HTERT RPE-1 (cell line): Measurements from ENCODE around the gene ZNF485.
"Not testable (repeated sequence)": the region's sequence is repeated elsewhere in the genome, so short reads cannot be mapped to it uniquely, and the experiment has no call there.

Experiments used
- in situ Hi-C: fragments of 300-500 bp; cut with MboI; formaldehyde crosslinking; loops from 4 replicates; pipeline ENCODE4 v1.14.3; 2020; ENCODE audit warnings: low sequenced_read_pairs

Gene ZNF485

DNA sequence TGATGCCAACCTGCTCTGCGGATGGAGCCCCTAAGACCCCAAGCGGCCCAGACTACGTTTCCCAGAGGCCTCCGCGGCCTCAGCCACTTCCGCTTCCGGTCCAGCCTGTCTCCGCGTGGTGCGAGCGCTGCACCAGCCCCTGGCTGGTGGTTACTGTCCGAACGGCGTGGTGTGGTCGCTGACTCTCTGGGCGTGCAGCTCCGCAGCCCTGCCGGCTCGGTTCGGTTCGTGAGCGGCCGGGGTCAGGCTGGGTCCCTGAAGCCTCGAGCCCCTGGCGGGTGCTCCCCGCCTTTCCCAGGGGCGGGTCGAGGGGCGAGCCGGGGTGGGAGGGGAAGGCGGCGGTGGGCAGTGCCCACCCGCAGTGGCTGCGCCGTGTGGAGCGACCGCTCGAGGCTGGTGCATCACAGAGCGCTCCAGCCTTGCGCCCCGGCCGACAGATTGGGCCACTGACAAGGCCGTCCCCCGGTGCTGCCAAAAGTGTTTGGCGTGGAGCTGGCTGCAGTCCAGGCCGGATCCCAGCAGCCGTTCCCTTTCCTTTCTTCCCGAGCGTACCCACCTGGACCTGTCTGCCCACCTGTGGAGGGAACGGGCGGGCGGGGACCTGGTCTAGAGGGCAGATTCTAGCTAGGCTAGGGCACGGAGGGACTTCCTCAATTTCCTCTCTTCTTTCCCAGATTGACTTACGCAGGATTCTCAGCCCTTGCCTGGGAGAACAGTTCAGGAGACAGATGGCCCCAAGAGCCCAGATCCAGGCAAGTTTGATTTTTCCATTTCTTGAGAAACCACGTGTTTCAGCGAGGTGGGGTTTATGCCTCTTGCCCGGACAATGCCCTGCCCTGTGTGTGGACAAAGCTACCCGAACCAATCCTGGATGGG lies at the start of gene ZNF485:
Gene ZNF485, plus strand, starts transcription at position 116 of the 876 bp plus-strand sequence. Its CDS starts 613 bp downstream, at position 729.
- in situ Hi-C loops = no loop called here

DNA sequence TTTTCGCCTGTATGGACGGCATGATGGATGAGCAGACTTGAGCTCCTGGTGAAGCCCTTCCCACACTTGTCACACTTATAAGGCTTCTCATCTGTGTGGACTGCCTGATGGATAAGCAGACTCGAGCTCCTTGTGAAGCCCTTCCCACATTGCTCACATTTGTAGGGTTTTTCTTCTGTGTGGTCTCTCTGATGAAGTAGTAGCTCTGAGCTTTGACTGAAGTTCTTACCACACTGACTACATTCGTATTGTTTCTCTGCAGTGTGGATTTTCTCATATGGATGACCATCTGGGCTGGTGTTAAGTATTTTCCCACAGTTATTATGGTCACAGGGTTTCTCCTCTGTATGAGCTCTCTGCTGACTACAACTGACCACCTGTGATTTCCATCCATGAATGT lies 49.0 kb upstream of the ZNF485 start:
- in situ Hi-C loops = no loop called here

DNA sequence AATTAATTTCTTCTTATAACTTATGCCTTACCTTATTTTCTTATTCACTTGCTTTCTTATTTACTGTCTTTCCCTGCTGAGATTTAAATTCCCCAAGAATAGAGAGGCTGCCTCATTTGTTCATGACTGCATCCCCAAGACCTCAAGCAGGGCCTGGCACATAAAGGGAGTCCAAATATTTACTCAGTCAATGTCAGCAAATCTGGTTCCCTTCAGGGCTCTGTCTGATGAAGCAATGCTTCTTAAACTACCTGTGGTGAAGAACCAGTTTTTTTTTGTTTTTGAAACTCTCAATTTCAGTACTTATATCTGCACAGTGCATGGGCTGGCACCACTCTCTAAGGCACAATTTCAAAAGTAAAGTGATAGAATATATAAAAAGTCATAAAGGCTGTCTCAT lies 36.6 kb upstream of the ZNF485 start:
- in situ Hi-C loops = no loop called here

DNA sequence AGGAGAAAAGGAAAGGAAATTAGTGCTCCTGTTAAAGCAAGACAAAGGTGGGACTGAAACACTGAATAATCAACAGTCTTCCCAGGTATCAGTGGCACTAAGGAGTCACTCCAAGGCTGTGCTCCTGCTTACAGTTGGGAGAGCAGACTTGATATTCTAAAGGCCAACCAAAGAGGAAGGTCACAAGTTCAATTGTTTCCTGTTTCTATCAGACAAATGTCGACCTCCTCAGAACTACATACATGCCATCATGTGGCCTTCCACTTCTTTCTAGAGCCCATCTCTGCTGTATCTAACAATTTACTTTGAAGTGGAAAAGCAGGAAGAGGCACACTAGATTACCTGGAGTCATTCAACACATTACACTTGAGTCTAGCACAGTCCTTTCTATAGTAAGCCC lies 35.3 kb upstream of the ZNF485 start:
- in situ Hi-C loops = no loop called here

DNA sequence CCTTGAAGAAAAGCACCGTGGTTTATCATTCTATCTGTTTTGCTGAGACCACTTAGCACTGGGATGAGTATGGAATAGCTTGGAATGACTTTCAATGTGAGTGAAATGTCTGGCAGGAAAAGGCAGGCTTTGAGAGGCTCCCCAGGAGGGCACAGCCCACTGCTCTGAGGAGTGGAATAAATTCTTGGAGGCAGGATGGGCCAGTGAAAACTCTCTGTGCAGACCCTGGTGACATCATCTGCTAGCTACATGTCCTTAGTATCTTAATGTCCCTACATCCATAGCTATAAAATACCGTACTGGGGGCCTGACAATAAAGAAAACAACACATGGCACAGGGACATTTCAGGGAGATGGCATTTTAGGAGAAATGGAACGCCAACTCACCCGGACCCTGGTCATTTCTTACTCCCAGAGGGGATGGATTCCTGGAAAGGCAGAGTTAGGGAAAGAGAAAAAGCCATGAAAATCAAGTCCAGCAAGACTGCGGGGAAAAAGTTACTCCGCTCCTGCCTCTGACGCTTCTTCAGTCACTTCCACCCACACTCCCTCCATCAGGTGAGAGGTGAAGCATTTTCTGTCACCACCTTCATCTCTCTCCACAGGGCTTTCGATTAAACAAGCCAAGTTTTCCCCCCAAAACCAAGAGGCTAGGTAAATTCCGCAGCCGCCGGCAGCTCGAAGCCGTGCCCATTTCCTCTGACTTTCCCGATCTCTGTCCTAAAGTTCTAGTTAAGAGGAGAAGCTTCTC lies 32.8 kb upstream of the ZNF485 start:
- in situ Hi-C loops = no loop called here

DNA sequence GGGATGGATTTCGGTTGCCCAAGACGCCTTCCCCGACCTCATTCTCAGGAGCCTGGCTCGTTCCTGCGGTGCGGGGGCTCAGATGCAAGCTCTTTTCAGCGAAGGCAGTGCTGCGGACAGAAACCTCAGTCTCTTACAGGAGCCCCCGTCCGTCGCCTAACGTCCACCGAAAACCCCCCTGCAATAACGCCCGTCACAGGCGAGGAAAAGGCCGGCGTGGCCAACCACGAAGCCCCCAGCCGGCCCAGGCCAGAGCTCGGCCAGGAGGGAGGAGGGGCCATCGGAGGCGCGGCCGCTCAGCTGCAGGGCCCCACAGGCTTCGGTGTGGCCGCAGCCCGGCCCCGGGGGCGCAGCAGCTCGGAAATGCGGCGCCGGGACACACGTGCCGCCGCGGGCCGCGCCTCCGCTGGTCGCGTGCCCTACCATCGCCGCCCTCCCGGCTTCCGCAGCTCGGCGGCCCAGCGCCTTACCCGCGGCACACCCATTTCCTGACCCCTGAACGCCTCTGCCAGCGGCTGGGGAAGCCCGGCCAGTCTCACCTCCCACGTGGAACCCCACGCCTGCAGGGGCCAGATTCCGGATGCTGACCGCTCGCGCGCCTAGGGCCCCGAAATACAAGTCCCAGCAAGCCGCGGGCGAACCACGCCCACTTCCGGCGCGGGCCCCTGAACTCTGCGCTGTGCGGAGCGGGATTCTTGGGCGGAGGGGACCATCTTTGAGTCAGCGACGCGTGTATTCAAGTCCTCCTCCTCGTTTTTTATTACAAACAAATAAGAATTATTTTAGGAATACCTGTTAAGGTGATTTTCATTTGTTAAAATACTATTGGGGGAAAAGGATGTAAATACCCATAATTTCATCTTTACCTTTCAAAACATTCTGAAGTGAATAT lies 32.0 kb upstream of the ZNF485 start, which contains the start of gene ZNF239:
Gene ZNF239, minus strand, starts transcription at position 616 of the 892 bp plus-strand sequence. CDS start 16,537 bp downstream, outside the sequence.
- in situ Hi-C loops = no loop called here

- in situ Hi-C loops = no loop called here
Measured at GRCh38 chr10:43574906-43575305, 31.3 kb upstream of the ZNF485 start.

DNA sequence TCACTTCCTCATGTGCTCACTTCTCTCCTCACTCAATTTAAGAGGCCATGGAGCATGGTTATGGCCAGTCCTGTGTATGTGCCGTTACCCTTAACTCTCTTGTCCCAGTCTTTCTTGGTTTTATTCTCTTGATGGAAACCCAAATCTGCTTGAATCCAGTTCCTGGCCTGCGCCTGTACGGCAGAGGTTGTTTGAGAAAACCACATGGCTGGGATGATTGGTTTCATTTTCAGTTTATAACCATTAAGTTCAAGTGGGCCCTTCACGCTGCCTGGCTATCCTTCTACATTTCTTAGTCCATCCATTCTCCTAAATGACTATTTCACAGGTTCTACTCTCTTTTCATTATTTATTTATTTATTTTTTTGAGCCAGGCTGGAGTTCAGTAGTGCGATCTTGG lies 30.2 kb upstream of the ZNF485 start:
- in situ Hi-C loops = no loop called here

DNA sequence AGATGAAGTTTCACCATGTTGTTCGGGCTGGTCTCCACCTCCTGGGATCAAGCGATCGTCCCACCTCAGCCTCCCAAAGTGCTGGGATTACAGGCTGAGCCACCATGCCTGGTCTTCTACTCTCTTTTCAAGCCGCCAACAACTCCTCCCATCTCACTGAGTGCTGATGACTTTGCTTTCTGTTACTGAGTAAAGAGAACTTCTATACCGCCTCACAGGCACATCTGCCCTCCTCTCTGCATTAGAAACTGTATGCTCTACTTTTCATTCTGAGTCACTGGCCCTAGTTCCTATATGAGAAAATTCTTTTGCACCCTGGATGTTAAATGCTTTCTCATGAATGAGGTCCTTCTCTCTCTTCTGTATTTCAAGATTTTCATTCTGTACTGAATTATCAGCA lies 29.7 kb upstream of the ZNF485 start:
- in situ Hi-C loops = no loop called here

DNA sequence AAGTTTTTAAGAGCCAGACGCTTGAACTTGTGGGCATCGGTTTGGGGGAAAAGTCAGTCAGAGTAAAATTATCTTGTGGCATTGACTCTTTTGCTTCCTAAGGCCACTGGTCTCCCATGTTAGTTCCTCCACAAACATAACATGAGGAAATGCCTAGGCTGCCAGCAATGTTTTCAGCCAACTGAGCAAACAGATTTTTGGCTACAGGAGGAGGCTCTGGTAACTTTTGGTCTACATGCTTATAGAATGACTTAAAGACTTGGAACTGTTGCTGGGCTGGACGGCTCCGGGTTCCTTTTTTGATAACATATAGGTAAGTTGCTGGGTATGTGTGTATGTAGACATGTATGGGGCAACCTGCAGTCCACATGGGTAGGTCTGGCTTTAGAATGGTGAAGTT lies 22.2 kb upstream of the ZNF485 start:
- in situ Hi-C loops = no loop called here

GRCh38 chr10:43585046-43585445 lies 21.2 kb upstream of the ZNF485 start:
- in situ Hi-C loops = no loop called here

- in situ Hi-C loops = no loop called here
Measured at GRCh38 chr10:43585981-43586729, 20.1 kb upstream of the ZNF485 start.

GRCh38 chr10:43586730-43587115 lies 19.5 kb upstream of the ZNF485 start:
- in situ Hi-C loops = not testable (repeated sequence)

GRCh38 chr10:43591303-43591904 lies 14.8 kb upstream of the ZNF485 start:
- in situ Hi-C loops = no loop called here

DNA sequence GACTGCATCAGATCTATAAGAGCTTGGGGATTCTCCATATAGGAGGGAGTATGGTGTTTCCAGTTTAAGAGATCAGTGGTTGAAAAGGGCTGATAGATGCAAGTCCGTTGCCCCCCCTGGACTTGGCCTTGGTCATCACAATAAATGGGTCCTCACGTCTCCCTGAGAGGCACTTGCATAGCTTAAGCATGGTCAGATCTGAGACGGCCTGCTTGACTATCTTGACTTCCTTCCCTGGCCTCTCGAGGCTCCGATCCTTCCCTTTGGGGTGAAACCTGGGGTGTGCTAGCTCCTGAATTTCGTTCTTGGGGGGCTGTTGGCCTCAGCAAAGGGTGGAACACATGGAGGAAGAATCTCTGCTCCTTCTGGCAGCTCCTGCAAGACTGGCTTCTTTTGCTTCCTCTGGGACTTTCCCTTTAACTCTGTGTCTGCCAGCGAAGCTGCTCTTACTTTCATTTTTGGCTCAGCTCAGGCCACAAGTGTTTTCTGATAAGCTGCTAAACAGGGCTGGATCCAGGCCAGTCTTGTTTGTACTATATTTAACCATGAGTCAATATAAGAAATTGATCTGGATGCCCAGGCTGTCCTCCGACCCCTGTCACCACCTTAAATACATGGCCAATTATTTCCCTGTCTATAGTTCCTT lies 11.2 kb upstream of the ZNF485 start:
- in situ Hi-C loops = no loop called here

DNA sequence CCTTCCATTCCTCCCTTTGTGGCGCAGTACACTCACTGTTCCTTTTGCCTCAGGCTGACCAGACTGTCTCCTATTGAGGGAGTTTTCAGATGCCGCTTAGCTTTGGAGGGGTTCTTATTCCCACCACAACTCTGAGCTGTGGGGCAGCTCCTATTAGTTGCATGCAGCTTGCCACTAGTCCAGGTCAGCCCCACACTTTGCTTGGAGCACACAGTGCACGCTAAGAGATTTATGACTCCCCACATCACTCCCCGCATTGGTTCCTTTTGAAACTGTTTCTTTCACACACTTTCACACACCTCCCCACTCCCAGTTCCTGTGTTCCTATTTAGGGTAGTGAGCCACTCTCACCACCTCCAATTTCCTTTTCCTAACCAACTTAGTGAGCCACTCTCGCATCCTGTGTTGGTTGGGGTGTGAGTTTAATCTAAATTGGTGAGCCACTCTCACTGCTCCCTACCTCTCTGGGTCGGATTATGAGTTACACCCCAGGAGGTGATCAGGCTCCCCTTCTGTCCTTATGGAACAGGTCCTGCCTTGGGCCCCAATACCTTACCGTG lies 10.4 kb upstream of the ZNF485 start:
- in situ Hi-C loops = no loop called here

GRCh38 chr10:43596546-43596945 lies 9.7 kb upstream of the ZNF485 start:
- in situ Hi-C loops = no loop called here

DNA sequence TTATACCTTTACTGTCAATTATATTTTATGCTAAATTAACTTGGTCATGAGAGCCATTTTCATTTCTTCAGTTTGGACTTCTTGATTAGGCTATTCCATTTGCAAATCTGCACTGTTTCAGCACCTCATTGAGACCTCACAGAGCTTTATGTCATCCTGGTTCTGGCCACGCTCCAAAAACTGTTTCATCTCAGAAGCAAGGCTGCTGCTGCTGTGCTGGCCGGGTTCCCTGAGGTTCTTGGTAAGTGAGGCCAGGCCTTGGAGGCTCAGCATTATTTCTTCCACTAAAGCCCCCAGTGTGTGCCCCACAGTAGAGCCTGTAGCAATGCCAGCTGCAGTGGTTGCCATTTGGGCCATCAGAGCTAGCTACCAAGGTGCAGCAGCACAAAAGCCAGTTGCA lies 7.8 kb upstream of the ZNF485 start:
- in situ Hi-C loops = no loop called here

DNA sequence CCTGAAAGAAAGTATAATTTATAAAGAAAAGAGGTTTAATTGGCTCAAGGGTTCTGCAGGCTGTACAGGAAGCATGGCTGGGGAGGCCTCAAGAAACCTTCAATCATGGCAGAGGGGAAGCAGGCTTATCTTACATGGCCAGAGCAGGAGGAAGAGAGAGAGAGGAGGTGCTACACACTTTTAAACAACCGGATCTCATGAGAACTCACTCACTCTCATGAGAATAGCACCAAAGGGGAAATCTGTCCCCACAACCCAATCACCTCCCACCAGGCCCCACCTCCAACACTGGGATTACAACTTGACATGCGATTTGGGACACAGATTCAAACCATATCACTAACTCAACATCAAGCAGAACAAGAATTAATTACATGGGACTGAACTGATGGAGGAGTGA lies 6.9 kb upstream of the ZNF485 start:
- in situ Hi-C loops = no loop called here
